Measurements from ENCODE around the gene ALDH1L1. TPM values are rescaled to one million over a fixed set of nuclear protein-coding genes. Genes with fewer than 3 reads are reported as not detected.

ALDH1L1 gene
- total and polyA plus RNA-seq, 2 experiments from 2014 or later = 1.0 to 1.3 TPM

DNA sequence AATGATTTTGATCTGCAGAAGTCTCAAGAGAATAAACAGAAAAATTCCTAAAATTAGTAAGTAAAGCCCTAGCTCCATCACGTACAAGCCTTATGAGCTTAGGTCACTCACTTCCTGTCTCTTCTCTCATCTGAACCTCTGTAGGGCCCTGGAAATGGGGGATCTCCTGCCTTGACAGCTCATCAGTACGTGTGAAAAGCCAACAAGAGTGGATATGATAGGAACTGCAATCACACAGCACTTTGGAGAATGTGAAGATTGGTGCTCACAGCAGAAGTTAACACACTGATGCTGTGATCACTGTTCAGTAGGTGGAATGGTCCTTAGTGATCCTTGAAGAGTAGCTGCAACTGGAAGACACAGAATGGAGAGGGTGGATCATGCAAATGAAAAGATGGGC is 27.8 kb upstream of the ALDH1L1 start (continued):
- TF ChIP-seq, protein P1, sequence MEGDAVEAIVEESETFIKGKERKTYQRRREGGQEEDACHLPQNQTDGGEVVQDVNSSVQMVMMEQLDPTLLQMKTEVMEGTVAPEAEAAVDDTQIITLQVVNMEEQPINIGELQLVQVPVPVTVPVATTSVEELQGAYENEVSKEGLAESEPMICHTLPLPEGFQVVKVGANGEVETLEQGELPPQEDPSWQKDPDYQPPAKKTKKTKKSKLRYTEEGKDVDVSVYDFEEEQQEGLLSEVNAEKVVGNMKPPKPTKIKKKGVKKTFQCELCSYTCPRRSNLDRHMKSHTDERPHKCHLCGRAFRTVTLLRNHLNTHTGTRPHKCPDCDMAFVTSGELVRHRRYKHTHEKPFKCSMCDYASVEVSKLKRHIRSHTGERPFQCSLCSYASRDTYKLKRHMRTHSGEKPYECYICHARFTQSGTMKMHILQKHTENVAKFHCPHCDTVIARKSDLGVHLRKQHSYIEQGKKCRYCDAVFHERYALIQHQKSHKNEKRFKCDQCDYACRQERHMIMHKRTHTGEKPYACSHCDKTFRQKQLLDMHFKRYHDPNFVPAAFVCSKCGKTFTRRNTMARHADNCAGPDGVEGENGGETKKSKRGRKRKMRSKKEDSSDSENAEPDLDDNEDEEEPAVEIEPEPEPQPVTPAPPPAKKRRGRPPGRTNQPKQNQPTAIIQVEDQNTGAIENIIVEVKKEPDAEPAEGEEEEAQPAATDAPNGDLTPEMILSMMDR (conservative IDR thresholded peaks at IDR 0.05; ENCODE audit: low read depth in 2 of 2) = no peak
- TF ChIP-seq NANOG (IDR thresholded peaks at IDR 0.05; ENCODE audit: borderline replicate concordance) = no peak
- no peak for TF ChIP-seq ZNF114 (CRISPR knock-in tag; IDR thresholded peaks at IDR 0.05)
- no peak for TF ChIP-seq REST (IDR thresholded peaks at IDR 0.05; ENCODE audit: unreplicated experiment)
- no peak for TF ChIP-seq CREB1 (CRISPR knock-in tag; IDR thresholded peaks at IDR 0.05; ENCODE audit: low read depth)
- TF ChIP-seq EZH2phosphoT487 (IDR thresholded peaks at IDR 0.05; ENCODE audit: unreplicated experiment) = no peak
- TF ChIP-seq POLR2AphosphoS5 (IDR thresholded peaks at IDR 0.05; ENCODE audit: low read depth) = no peak
- no peak for TF ChIP-seq JUNB (IDR thresholded peaks at IDR 0.05; ENCODE audit: unreplicated experiment)
- no peak for TF ChIP-seq EZH2 (IDR thresholded peaks at IDR 0.05; ENCODE audit: low read depth, unreplicated experiment)

DNA sequence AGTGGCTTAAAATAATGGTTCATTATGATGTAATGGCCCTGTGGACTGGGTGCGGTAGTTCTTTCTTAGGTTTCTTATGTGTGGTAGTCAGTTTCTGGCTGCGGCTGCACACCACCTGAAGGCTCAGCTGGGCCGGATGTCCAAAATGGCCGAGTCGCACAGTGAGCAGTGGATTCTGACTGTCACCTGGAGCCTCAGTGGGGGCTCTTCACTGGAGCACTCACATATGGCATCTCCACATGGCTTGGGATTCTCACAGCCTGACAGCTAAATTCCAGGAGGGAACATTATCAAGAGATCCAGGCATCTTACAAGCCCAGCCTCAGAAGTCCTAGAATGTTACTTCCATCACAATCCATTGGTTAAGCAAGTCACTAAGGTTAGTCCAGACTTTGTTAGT is 26.8 kb upstream of the ALDH1L1 start:
- DNase-seq (ENCODE audit: low spot score) = no peak
- Mint-ChIP-seq H3K36me3 (ENCODE audit: low read depth) (no peaks in the 10 kb centered on the region; the same call in 2 of the 3 replicates), H3K4me1 (peaks cover 15% of the 10 kb centered on the region), H3K27ac (no peak overlapping the region), H3K27me3 (ENCODE audit: insufficient read depth, low read depth, poor library complexity) (peaks cover 11% of the 10 kb centered on the region), H3K9me3 (peaks cover 2% of the 10 kb centered on the region; the same call in 2 of the 3 replicates), H3K4me3 (no peak overlapping the region)
- Histone ChIP-seq H2AFZ (no peak overlapping the region), H4K20me1 (replicated peaks; ENCODE audit: insufficient read depth) (no peaks in the 10 kb centered on the region), H3K27me3 (ENCODE audit: insufficient read depth) (0 out of 2 replicates have a peak, but pooled peaks cover 5% of the 10 kb centered on the region), H3K27ac (ENCODE audit: low read depth) (no peak overlapping the region), H3F3A (replicated peaks; ENCODE audit: low read depth) (no peaks in the 10 kb centered on the region), H3K4me2 (no peak overlapping the region), H3K79me2 (replicated peaks; ENCODE audit: insufficient read depth) (no peaks in the 10 kb centered on the region), H3K4me1 (ENCODE audit: insufficient read depth) (peaks cover 6% of the 10 kb centered on the region; the same call in 1 of the 2 replicates), H3K9me2 (ENCODE audit: insufficient read depth) (peaks cover 19% of the 10 kb centered on the region), H3K4me3 (no peak overlapping the region), H3K36me3 (ENCODE audit: insufficient read depth) (no peaks in the 10 kb centered on the region)
- ATAC-seq = no peak
- TF ChIP-seq ZNF114 (CRISPR knock-in tag; IDR thresholded peaks at IDR 0.05) = no peak
- no peak for TF ChIP-seq JUNB (IDR thresholded peaks at IDR 0.05; ENCODE audit: unreplicated experiment)
- TF ChIP-seq ZNF331 (CRISPR knock-in tag; IDR thresholded peaks at IDR 0.05; ENCODE audit: low read depth) = no peak
- TF ChIP-seq, protein P1 (conservative IDR thresholded peaks at IDR 0.05; ENCODE audit: low read depth in 2 of 2) = no peak
- no peak for TF ChIP-seq POLR2AphosphoS5 (IDR thresholded peaks at IDR 0.05; ENCODE audit: low read depth)
- no peak for TF ChIP-seq EZH2phosphoT487 (IDR thresholded peaks at IDR 0.05; ENCODE audit: unreplicated experiment)
- no peak for TF ChIP-seq NANOG (IDR thresholded peaks at IDR 0.05; ENCODE audit: borderline replicate concordance)
- TF ChIP-seq CREB1 (CRISPR knock-in tag; IDR thresholded peaks at IDR 0.05; ENCODE audit: low read depth) = no peak
